ENCODE results near the gene BTBD9.

DNA sequence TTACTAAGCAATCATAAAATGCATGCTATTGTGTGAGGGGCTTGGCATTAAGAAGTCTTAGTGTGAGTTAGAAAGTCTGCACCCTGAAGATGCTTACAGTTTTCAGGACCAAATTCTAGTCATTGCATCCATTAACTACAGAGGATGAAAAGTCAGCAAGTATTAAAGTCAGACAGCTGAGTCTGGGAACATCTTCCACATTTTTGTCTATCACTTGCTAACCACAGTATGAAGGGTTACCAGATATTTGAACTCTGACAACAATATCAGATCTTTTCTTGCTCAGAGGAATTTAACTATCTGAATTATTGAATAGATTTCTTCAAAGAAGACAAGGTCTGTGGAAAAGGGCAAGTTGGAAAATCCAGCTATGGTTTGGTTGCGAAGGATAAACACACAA lies 264.4 kb downstream of the BTBD9 start:
- TF ChIP-seq ZNF274 (IDR thresholded peaks at IDR 0.05; ENCODE audit: low read depth, low read length) (no peak), SUZ12 (IDR thresholded peaks at IDR 0.05; ENCODE audit: extremely low read depth, insufficient read depth, insufficient read length) (no peak), YY1 (IDR thresholded peaks at IDR 0.05; ENCODE audit: insufficient read depth, insufficient read length) (no peak)

All from NT2/D1 (cell line).